HG02610 (cell line): ENCODE results near the gene PRPF40B.

Experiments used
- ATAC-seq: cut with Tn5 transposase; IDR thresholded peaks from one replicate; pipeline ENCODE4 v1.9.1; 2021; ENCODE audit warnings: mild to moderate bottlenecking, moderate library complexity; ENCODE audit not compliant: unreplicated experiment

PRPF40B gene

DNA sequence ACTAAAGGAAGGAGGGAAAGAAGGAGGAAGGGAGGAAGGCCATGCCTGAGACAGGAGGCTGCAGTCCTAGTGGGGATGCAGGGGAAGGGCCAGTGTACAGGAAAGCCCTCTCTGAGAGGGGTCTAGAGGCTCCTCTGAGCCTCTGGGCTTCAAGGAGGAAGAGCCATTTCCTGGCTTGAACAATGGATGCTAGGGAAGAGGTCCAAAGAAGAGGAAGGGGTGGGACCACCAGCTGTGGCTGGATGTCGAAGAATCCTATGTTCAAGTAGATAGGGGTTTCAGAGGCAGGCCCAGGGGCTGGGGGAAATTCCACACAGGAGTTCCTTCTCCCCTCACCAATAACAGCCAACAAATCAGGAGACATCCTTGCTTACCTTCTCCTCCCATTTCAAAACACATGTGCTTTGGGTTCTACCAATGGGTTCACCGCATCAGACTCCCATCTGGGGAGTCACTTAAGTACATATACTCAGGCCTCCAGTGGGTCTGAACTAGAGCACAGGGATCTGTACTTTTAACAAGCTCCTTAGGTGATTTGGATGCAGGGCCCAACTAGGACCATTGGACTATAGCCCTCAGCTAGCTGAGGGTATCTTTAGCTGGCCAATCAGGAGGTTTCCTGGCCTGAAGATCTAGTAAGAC lies 32.4 kb downstream of the PRPF40B start:
- ATAC-seq = no peak

DNA sequence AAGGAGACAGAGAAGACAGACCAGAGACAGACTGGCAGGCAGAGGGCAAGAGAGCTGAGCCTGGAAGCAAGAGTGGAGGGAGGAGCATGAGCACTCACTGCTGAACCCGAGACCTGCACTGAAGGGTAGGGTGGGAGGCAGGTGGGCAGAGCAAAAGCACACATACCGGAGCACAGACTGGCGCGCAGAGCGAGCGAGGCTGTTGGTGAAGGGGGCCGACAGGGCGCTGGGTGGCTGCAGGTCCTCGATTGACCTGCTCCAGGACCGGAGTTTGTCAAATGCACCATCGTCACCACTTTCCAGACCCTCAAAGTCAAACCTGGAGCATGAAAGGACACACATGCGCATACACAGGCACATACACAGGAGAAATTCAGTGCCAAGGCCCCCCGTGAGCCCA lies 34.9 kb downstream of the PRPF40B start:
- ATAC-seq = no peak

DNA sequence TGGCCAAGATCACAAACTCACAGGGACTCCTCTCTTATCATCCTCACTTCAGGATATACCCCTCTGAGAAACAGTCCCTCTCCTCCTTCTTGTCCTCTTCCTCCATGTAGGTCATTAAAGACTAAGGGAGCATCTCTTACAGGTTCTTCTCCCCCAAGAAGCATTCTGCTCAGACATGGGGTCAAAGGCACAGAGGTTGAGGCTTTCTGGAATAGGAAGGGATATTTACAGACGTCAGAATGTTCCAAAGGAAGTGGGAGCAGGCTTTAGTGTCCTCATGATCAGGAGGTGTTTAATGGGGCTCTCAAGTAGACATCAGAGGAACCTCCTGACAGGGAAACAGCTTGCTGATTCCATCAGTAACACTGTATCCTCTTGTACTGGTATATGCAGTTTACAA lies 36.4 kb downstream of the PRPF40B start:
- ATAC-seq = no peak

DNA sequence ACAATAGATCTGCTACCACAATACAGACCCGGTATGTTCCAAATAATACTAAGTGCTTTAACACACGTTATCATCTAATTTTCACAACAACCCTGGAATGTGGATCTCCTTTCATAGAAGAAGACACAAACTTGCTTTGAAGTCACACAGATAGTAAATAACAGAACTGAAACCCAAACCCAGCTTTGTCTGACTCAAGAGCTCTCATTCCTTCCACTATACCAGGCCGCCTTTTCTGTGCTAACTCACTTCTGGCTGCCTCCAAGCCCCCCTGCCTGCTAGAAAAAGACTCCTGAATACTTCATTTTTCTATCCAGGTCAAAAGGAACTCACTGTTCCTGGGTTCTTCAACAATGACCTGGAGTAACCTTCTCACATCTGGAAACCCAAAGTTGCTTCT lies 37.8 kb downstream of the PRPF40B start:
- ATAC-seq = no peak

DNA sequence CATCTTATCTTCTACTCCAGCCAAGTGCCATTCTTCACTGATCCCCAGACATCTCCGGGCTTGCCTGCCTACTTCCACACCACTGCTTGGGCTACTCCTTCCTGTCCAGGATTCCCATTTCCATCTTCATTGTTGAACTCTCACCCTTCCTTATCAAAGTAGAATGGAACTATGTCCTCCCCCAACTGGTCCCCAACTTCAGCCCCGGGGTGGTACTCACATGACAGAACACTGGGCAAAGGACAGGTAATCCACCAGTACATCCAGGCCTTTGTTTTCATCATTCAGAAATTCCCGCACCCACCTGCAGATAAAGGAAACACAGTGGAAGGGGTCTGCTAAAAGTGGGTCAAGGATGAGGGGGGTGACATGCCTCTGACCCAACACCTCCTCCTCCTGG lies 38.4 kb downstream of the PRPF40B start:
- no peak for ATAC-seq

DNA sequence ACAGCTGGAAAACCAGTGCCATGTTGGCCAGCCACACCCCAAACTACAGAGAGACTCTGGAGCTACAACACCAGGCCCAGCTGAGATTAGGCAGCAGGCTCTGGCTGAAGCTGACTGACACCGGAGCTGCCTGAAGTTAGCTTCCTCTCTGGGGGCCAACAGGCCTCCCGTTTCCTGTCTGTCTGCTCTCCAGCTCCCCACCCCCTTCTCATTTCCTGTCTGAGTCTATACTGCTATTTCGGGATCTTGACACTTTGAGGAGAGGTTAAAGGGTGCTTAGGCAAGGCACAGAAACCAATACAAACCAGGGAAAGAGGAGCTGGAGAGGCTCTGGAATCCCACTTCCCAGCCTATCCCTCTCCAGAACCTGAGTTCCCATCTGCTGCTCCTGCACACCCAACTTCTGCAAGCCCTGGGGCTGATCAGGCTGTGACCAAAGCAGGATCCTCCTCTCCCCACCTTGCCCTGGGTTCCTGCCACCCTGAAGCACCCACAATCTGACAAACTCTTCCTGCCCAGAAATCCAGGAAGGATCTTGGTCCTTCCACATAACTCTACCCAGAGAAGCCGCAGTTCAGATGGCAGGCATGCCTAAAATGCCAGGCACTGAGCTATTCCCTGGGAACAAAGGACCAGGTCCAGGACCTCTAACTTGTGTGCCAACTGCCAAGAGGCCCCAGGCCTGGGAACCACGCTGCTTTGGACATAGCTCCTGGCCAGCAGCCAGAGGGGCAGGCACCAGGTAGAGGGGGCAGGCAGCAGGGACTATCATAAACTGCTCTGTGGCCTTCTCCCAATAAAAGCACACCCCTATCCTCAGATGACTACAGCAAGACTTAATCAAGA lies 39.9 kb downstream of the PRPF40B start:
- peak; percentile 50 for ATAC-seq

DNA sequence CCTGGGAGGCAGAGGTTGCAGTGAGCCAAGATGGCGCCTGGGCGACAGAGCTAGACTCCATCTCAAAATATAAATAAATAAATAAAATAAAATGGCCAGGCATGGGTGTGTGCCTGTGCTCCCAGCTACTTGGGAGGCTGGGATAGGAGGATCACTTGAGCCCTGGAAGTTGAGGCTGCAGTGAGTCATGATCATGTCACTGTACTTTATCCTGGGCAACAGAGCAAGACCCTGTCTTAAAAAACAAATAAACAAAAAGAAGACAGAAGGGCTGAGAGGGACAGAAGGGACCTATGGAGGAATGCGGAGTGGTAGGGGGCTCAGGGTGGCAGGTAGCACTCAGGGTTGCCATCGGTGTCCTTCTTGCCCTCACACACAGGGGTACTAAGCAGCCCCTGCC lies 40.8 kb downstream of the PRPF40B start:
- ATAC-seq = no peak

DNA sequence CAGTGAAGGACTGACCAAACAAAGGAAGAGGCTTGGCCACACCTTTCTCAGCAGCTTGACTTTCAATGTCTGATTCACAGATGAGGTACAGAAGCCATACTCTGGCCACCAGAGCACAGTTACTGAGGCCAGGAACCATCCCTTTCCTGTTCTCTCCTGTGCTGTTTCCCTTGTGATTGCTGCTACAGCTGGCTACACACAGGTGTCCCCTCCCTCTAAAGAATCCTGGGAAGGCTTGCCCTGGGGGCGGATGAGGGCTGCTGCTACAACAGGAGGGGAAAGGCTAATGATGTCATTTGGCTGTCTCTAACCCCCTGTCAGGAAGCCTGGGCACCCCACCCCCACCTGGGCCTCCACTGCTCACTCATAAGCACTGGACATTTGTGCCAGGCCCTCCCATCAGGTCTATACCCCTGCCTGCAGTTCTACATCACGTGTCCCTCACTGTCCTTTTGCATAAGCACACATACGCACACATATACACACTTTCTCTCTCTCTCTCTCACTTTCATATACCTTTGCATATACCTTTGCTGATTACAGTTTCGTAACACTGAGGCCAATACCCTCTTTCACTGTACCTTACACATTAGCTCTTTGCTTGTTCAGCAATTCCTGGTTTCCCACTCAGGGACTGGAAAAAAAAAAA lies 41.4 kb downstream of the PRPF40B start:
- ATAC-seq = peak; percentile 48

DNA sequence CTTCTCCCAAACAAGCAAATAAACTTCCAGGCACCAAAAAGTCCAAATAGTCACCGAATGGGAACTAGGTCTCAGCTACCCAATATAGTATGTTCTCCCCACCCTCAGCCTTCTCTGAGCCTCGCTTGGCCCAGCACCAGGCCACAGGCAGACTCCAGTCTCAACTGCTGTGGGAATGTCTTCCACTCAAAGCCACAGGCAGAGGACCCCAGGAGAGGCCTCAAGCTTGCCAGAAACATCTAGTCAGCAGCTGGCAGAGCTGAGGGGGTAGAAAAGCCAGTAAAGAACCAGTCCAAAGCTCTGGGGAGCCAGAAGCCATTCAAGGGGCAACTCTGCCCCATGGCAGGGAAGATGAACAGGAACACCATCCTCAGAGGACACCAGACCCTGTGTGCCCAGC lies 42.0 kb downstream of the PRPF40B start:
- ATAC-seq = no peak

DNA sequence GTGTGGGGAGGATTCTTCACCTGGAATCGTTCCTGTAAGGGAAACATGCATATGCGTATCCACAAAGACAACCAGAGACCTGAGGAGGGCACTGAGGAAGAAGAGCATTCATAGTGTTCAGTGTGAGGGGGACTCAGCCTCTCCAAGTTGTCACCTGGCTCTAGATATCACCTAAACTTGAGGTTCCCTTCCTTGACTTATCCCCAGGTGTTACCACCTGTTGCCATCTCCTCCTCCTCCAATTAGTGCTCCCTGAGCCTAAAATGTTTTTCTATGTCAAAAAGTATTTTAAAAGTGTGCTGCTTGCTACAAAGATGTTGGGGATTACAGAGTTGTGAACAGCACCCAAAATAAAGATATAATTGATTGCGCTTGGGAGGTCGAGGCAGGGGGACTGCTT lies 42.8 kb downstream of the PRPF40B start:
- no peak for ATAC-seq

DNA sequence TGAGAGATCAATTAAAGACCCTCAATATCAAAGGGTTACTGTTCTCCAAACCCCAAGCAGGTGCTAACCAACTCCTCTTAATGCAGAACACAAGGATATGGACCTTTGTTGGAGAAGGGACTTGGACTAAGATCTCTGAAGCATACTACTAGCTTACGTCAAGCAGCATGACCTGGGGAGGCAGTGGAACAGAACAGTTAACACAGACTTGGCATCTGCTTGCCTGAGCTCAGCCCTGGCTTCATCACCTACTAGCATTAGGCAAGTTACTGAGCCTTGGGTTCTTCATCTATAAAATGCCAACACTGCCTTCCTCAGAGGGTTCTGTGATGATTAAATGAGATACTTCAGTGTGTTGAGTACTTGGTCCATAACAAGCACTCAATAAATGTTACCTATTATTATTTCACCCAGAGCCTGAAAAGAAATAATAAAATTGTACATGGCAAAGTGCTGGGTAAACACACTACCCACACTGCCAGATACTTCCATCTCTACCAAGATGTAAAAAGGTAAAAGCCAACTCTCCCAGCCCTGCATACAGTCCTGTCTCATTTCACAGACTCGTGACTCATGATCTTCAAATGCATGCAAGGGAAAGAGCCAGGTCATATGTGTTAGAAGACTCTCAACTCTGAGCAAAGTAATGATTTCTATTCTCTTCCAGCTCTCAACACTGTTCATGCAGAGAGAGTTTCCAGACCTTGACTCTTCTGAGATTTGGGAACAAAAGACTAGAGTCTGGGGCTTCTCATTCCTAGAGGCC lies 44.1 kb downstream of the PRPF40B start:
- no peak for ATAC-seq

DNA sequence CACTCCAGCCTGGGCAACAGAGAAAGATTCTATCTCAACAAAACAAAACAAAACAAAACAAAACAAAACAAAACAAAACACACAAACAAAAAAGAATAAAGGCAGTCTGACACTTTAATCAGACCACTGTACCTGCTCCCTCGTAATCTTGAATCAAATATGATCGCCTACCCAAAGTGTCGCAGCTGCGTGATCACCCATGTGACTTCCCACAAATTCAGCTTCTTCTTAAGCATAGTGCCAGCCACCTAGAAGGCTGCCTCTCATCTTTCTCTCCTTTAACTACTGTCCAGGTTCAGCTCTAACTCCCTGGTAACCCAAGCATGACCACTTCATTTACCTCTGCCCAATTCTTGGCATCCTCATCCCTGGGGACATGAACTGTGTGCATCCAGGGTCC lies 46.4 kb downstream of the PRPF40B start:
- no peak for ATAC-seq

DNA sequence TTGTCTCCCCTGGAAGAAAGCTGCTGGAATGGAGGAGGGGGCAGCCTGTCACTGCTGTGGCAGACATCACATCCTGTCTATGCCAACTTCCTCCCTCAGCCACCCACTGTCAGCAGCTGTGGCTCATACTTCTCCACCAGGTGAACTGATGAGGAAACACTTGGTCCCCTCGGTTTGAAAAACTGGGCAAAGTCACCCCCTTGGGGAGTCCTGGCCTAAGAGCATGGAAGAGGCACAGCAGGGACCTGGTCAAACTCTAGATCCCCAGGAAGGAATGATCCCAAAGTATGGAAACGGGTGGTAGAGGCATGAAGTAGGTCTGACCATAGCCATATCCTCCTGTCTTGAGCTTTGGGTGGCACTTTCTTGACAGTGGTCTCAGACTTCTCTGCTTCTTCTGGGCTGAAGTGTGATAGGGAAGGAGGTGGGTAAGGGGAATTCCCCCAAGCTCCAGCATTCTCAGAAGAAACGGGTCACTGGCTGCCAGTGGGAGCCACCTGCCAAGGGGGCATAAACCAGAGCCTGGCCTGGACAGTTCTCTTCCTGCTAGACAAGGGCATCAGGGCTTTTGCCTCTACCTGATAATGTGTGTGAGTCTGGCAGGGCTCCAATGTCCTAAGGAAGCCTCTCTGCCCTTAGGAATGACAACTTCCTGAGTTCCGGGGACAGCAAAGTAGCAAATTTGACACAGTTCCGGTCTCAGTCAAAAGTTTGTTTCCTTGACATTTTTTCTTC lies 47.8 kb downstream of the PRPF40B start:
- ATAC-seq = no peak

DNA sequence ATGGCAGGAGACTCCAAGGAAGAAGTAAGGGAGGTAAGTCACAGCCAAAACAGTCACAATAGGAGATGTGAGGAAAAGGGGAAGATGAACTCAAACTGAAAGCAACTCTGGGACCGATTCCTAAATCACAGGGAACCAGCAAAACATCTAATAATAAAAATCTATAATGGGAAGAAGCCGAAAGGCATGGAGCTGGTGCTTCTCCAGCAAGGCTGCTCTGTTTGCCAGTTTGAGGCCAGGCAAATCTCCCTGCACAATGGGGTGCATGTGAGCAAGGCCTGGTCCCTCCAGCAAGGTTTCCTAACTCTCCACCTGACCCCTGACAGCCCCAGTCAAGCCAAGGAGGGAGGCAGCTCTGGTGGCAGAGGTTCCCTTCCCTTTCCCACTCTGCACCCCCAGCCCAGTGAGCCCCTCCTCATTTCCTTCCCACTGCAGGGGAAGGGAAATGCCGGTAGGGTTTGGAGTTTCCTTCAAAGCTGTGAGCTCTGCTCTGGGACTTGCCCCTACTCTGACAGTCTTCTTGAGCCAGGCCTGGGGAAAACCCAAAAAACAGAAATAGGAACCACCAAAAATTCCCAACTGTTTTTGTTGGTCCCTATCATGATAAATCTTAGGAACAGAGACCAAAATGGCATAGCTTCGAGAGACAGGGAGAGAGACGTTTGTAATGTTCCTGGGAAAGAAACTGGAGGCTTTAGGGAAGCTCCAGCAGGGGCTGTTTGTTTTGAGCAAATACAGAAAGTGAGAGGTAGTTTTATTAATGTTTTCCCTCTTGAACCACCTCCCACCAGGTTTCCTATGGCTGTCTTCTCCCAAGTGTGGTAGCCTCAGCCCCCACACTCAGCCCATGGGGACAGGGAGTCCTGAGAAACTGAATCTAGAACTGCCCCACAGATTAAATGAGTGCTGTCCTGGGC lies 49.2 kb downstream of the PRPF40B start:
- ATAC-seq = no peak

DNA sequence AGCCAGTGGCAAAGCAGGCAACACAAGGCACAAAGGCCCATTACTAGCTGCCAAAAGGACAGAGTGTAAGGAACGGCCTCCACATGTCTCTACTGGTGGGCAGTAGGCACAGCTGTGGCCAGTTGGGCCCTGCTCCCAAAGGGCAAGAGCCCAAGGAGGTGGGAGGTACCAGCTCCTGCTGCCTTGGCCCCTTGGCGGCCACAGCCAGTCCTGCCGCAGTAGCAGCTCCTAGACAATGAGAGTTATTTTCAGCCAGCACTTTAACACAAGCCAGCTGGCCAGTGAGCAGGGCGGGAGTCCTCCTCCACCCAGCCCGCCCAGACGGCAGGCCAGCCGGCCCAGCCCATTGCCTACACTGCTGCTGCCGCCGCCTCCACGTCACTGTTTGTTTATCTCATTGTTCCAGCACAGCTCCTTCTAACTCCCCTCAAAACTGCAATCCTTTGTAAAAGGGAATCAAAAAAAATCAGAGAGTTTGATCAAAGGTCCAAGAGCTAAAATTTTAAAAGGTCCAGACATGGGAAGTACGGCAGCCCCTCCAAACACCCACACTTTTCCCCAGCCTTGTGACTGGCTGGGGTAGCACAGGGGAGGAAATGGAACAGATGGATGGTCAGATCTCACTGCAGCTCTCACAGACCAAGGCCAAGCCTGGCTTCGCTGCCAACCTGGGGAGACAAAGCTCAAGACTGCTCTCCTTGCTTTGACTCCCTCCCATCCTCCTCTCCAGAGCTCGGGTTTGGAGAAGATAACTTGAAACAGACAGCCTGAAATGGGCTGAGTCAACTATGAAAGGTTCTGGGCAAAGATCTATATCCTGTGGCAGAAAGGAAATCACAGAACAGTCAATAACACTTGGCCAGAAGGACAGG lies 50.3 kb downstream of the PRPF40B start:
- no peak for ATAC-seq

DNA sequence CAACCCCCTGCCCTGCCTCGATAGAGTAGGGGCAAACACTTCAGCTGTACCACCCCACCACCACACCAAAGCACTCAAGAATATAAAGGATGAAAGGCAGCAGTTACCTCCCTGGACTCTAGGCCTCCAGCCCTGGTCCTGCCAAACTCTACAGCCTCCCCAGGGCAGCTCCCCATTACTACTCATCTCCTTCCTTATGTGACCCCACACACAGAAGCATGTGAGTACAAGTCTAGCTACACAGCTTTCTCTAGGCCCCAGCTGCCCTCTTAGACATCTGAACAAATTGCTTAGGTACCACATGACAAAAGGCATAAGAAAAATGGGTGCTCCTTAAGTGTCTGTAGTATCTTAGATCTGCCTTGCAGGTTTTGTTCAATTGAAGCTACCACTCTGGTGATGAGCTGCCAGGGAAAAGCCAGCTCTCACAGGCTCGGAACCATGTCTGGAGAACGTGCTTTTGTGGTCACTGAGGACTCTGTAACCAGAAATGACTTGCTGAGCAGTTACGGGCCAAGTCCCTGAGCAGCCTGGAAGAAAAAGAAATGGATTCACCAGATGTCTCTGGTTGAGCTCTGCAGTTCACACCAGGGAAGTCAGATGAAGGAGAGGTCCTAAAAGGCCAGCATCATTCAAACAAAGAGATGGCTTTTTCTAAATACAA lies 51.1 kb downstream of the PRPF40B start:
- no peak for ATAC-seq

DNA sequence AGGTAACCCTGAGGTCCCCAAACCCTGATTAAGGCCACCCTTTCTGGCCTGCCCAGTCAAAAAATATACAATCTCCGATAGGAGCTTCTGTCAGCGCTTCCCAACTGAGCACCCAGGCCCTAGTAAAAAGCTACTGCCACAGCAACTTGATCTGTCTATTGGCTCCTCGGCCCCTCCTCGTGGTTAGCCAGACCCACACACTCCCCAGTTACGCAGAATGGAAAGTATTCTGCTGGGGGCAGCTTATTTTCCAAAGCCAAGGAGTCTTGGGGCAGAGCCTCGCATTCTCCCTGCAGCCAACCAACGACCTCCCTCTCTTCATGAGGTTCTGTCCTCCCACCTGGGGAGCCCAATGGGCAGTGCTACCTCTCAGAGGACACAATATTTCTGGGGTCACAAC lies 51.8 kb downstream of the PRPF40B start:
- ATAC-seq = no peak

DNA sequence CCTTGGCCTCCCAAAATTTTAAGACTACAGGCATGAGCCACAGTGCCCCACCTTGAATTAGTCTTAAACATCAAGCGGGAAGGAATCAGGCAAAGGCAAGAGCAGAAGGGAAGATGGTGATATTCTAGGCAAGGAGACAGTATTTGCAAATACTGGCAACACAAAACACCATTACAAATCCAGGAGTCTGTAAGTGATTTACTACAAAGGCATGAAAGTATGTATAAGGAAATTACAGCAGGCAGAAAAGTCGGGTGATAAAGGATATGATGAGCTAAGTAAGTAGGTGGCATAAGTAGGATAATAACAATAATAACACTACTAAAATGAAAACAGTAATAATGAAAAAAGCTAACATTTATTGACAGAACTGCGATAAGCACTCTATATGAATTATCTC lies 55.4 kb downstream of the PRPF40B start:
- ATAC-seq = no peak
